Effector memory CD8-positive, alpha-beta T cell (primary cell): ENCODE data around the gene SMIM10L2A.

ENCODE experiments used
- ATAC-seq: fragments of 150-1000 bp; cut with Tn5 transposase; replicated peaks from 2 replicates; pipeline ENCODE4 v1.10.0; 2021; ENCODE audit warnings: mild to moderate bottlenecking, moderate library complexity
- DNase-seq, 3 experiments: peaks; one replicate each; pipeline ENCODE4 v3.0.0; 2021
- H3K27ac Mint-ChIP-seq, 2 donors: one replicate each; pipeline ENCODE4 v1.8.0; 2022; ENCODE audit warnings: mild to moderate bottlenecking in 2 of 2, mixed read lengths in 2 of 2, moderate library complexity in 2 of 2
- H3K27me3 Mint-ChIP-seq, 2 donors: one replicate each; pipeline ENCODE4 v1.8.0; 2022; ENCODE audit warnings: mixed read lengths in 2 of 2
- H3K36me3 Mint-ChIP-seq: one replicate; pipeline ENCODE4 v1.8.0; 2022; ENCODE audit warnings: mild to moderate bottlenecking, moderate library complexity, mixed read lengths; ENCODE audit not compliant: insufficient read depth
- H3K4me1 Mint-ChIP-seq, 2 donors: one replicate each; pipeline ENCODE4 v1.8.0; 2022; ENCODE audit warnings: low read depth in 2 of 2, mixed read lengths in 2 of 2
- H3K4me3 Mint-ChIP-seq, 2 donors: one replicate each; pipeline ENCODE4 v1.8.0; 2022; ENCODE audit warnings: mild to moderate bottlenecking in 2 of 2, mixed read lengths in 2 of 2, moderate library complexity in 2 of 2
- H3K9me3 Mint-ChIP-seq, 2 donors: one replicate each; pipeline ENCODE4 v1.8.0; 2022; ENCODE audit warnings: mixed read lengths in 2 of 2
- total RNA-seq, 9 experiments: gene quantifications; one replicate each; lab custom pipeline; 2026; lab: John Stamatoyannopoulos, UW

SMIM10L2A gene
- total RNA-seq, result 1.3 to 9.0 (median 2.2) reads per million in 9 experiments

- ATAC-seq (peak; percentile 62), DNase-seq (peak in 1 of 3 experiments; percentile 14)
- no peak within 1 kb of the TSS for H3K27ac Mint-ChIP-seq
- H3K9me3 Mint-ChIP-seq, result no peaks in the 10 kb centered on the region
- H3K4me3 Mint-ChIP-seq, result peak within 1 kb of the TSS; percentile 70 to 75
- no peaks in the 10 kb centered on the region for H3K27me3 Mint-ChIP-seq
- H3K4me1 Mint-ChIP-seq, result peaks cover 3 to 4% of the 10 kb centered on the region in 2 donors
- H3K36me3 Mint-ChIP-seq, result no peaks in the 10 kb centered on the region
Observed at GRCh38 chrX:135421932-135422809, at the start of gene SMIM10L2A. SMIM10L2A (plus strand) TSS chrX:135421944; CDS start chrX:135422132, 188 bp downstream.

GRCh38 chrX:135373357-135373756 lies 48.4 kb upstream of the SMIM10L2A start:
- H3K27me3 Mint-ChIP-seq, result no peaks in the 10 kb centered on the region
- H3K36me3 Mint-ChIP-seq, result no peaks in the 10 kb centered on the region
- peaks cover 0 to 5% of the 10 kb centered on the region in 2 donors for H3K4me1 Mint-ChIP-seq
- no peaks in the 10 kb centered on the region for H3K9me3 Mint-ChIP-seq
- DNase-seq (no peak), ATAC-seq (no peak)
- H3K4me3 Mint-ChIP-seq, result no peak overlapping the region
- H3K27ac Mint-ChIP-seq, result no peak overlapping the region

- Mint-ChIP-seq H3K4me3 (peak overlapping the region; percentile 3 to 13), H3K9me3 (no peaks in the 10 kb centered on the region), H3K36me3 (no peaks in the 10 kb centered on the region), H3K27me3 (no peaks in the 10 kb centered on the region), H3K27ac (peak overlapping the region in 1 of 2 donors; percentile 68), H3K4me1 (peaks cover 15 to 27% of the 10 kb centered on the region in 2 donors)
- DNase-seq (no peak), ATAC-seq (no peak)
Observed at GRCh38 chrX:135382260-135382659, 39.5 kb upstream of the SMIM10L2A start.

- H3K4me3 Mint-ChIP-seq, result peak overlapping the region; percentile 31 to 63
- peak overlapping the region; percentile 68 to 95 for H3K27ac Mint-ChIP-seq
- no peaks in the 10 kb centered on the region for H3K36me3 Mint-ChIP-seq
- no peaks in the 10 kb centered on the region for H3K27me3 Mint-ChIP-seq
- ATAC-seq (no peak), DNase-seq (no peak)
- H3K9me3 Mint-ChIP-seq, result no peaks in the 10 kb centered on the region
- peaks cover 15 to 27% of the 10 kb centered on the region in 2 donors for H3K4me1 Mint-ChIP-seq
Observed at GRCh38 chrX:135383249-135383648, 38.5 kb upstream of the SMIM10L2A start.

GRCh38 chrX:135384161-135384836 lies 37.4 kb upstream of the SMIM10L2A start:
- no peaks in the 10 kb centered on the region for H3K36me3 Mint-ChIP-seq
- no peaks in the 10 kb centered on the region for H3K27me3 Mint-ChIP-seq
- DNase-seq, result peak; percentile 13 to 31 (median 17)
- H3K4me3 Mint-ChIP-seq, result peak overlapping the region; percentile 31 to 63
- no peaks in the 10 kb centered on the region for H3K9me3 Mint-ChIP-seq
- peak; percentile 99 for ATAC-seq
- H3K27ac Mint-ChIP-seq, result peak overlapping the region; percentile 3 to 95
- peaks cover 15 to 27% of the 10 kb centered on the region in 2 donors for H3K4me1 Mint-ChIP-seq

- ATAC-seq, result no peak
- Mint-ChIP-seq H3K36me3 (no peaks in the 10 kb centered on the region), H3K27ac (no peak overlapping the region), H3K4me1 (peaks cover under 1 to 9% of the 10 kb centered on the region in 2 donors), H3K27me3 (no peaks in the 10 kb centered on the region), H3K9me3 (no peaks in the 10 kb centered on the region), H3K4me3 (no peak overlapping the region)
- DNase-seq, result no peak
Observed at GRCh38 chrX:135388841-135389240, 32.9 kb upstream of the SMIM10L2A start.

- Mint-ChIP-seq H3K9me3 (no peaks in the 10 kb centered on the region), H3K27ac (no peak overlapping the region), H3K4me1 (peaks cover 0 to 5% of the 10 kb centered on the region in 2 donors), H3K36me3 (no peaks in the 10 kb centered on the region), H3K4me3 (no peak overlapping the region), H3K27me3 (no peaks in the 10 kb centered on the region)
- DNase-seq, result no peak
- ATAC-seq, result no peak
Observed at GRCh38 chrX:135389243-135389642, 32.5 kb upstream of the SMIM10L2A start.

GRCh38 chrX:135389717-135390116 lies 32.0 kb upstream of the SMIM10L2A start:
- Mint-ChIP-seq H3K9me3 (no peaks in the 10 kb centered on the region), H3K27ac (no peak overlapping the region), H3K27me3 (no peaks in the 10 kb centered on the region), H3K4me1 (no peaks in the 10 kb centered on the region), H3K4me3 (no peak overlapping the region), H3K36me3 (no peaks in the 10 kb centered on the region)
- DNase-seq (no peak), ATAC-seq (no peak)

GRCh38 chrX:135391734-135392133 lies 30.0 kb upstream of the SMIM10L2A start:
- Mint-ChIP-seq H3K27ac (no peak overlapping the region), H3K27me3 (no peaks in the 10 kb centered on the region), H3K4me3 (no peak overlapping the region), H3K4me1 (no peaks in the 10 kb centered on the region), H3K36me3 (no peaks in the 10 kb centered on the region), H3K9me3 (no peaks in the 10 kb centered on the region)
- no peak for DNase-seq
- no peak for ATAC-seq

GRCh38 chrX:135393051-135393450 lies 28.7 kb upstream of the SMIM10L2A start:
- Mint-ChIP-seq H3K9me3 (no peaks in the 10 kb centered on the region), H3K27me3 (no peaks in the 10 kb centered on the region), H3K4me3 (no peak overlapping the region), H3K27ac (no peak overlapping the region), H3K4me1 (no peaks in the 10 kb centered on the region), H3K36me3 (no peaks in the 10 kb centered on the region)
- ATAC-seq, result no peak
- no peak for DNase-seq

GRCh38 chrX:135395064-135395463 lies 26.7 kb upstream of the SMIM10L2A start:
- ATAC-seq, result no peak
- no peaks in the 10 kb centered on the region for H3K36me3 Mint-ChIP-seq

GRCh38 chrX:135396109-135396508 lies 25.6 kb upstream of the SMIM10L2A start:
- Mint-ChIP-seq H3K4me3 (no peak overlapping the region), H3K27ac (no peak overlapping the region), H3K27me3 (no peaks in the 10 kb centered on the region), H3K9me3 (no peaks in the 10 kb centered on the region), H3K4me1 (no peaks in the 10 kb centered on the region), H3K36me3 (no peaks in the 10 kb centered on the region)
- ATAC-seq (no peak), DNase-seq (no peak)

More at GRCh38 chrX:135395064-135395463, 26.7 kb upstream of the SMIM10L2A start:
- Mint-ChIP-seq H3K9me3 (no peaks in the 10 kb centered on the region), H3K27ac (no peak overlapping the region), H3K4me3 (no peak overlapping the region), H3K27me3 (no peaks in the 10 kb centered on the region), H3K4me1 (no peaks in the 10 kb centered on the region)
- no peak for DNase-seq

- H3K36me3 Mint-ChIP-seq, result no peaks in the 10 kb centered on the region
Observed at GRCh38 chrX:135396566-135396965, 25.2 kb upstream of the SMIM10L2A start.

More at GRCh38 chrX:135396566-135396965, 25.2 kb upstream of the SMIM10L2A start:
- no peaks in the 10 kb centered on the region for H3K4me1 Mint-ChIP-seq
- DNase-seq, result no peak
- H3K27ac Mint-ChIP-seq, result no peak overlapping the region
- ATAC-seq, result no peak
- H3K27me3 Mint-ChIP-seq, result no peaks in the 10 kb centered on the region
- H3K9me3 Mint-ChIP-seq, result no peaks in the 10 kb centered on the region
- no peak overlapping the region for H3K4me3 Mint-ChIP-seq
